ENCODE data around the gene DNAJB9. TPM values are rescaled to one million over a fixed set of nuclear protein-coding genes. Genes with fewer than 3 reads are reported as not detected.

DNAJB9 gene
- total and polyA plus RNA-seq, 2 experiments from 2014 or later: 7.3 to 16.0 TPM

DNA sequence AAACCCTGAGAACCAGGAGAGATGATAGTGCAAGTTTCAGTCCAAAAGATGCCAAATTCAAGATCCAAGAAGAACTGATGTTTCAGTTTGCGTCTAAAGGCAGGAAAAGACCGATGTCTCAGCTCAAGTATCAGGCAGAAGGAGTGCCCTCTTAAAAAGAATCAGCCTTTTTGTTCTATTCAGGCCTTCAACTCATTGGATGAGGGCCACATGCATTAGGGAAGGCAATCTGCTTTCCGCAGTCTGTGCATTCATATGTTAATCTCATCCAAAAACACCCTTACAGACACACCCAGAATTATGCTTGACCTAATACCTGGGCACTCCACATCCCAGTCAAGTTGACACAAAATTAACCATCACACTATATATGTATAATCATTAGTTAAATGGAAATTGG lies 45.2 kb downstream of the DNAJB9 start (continued):
- TF ChIP-seq, protein P1, sequence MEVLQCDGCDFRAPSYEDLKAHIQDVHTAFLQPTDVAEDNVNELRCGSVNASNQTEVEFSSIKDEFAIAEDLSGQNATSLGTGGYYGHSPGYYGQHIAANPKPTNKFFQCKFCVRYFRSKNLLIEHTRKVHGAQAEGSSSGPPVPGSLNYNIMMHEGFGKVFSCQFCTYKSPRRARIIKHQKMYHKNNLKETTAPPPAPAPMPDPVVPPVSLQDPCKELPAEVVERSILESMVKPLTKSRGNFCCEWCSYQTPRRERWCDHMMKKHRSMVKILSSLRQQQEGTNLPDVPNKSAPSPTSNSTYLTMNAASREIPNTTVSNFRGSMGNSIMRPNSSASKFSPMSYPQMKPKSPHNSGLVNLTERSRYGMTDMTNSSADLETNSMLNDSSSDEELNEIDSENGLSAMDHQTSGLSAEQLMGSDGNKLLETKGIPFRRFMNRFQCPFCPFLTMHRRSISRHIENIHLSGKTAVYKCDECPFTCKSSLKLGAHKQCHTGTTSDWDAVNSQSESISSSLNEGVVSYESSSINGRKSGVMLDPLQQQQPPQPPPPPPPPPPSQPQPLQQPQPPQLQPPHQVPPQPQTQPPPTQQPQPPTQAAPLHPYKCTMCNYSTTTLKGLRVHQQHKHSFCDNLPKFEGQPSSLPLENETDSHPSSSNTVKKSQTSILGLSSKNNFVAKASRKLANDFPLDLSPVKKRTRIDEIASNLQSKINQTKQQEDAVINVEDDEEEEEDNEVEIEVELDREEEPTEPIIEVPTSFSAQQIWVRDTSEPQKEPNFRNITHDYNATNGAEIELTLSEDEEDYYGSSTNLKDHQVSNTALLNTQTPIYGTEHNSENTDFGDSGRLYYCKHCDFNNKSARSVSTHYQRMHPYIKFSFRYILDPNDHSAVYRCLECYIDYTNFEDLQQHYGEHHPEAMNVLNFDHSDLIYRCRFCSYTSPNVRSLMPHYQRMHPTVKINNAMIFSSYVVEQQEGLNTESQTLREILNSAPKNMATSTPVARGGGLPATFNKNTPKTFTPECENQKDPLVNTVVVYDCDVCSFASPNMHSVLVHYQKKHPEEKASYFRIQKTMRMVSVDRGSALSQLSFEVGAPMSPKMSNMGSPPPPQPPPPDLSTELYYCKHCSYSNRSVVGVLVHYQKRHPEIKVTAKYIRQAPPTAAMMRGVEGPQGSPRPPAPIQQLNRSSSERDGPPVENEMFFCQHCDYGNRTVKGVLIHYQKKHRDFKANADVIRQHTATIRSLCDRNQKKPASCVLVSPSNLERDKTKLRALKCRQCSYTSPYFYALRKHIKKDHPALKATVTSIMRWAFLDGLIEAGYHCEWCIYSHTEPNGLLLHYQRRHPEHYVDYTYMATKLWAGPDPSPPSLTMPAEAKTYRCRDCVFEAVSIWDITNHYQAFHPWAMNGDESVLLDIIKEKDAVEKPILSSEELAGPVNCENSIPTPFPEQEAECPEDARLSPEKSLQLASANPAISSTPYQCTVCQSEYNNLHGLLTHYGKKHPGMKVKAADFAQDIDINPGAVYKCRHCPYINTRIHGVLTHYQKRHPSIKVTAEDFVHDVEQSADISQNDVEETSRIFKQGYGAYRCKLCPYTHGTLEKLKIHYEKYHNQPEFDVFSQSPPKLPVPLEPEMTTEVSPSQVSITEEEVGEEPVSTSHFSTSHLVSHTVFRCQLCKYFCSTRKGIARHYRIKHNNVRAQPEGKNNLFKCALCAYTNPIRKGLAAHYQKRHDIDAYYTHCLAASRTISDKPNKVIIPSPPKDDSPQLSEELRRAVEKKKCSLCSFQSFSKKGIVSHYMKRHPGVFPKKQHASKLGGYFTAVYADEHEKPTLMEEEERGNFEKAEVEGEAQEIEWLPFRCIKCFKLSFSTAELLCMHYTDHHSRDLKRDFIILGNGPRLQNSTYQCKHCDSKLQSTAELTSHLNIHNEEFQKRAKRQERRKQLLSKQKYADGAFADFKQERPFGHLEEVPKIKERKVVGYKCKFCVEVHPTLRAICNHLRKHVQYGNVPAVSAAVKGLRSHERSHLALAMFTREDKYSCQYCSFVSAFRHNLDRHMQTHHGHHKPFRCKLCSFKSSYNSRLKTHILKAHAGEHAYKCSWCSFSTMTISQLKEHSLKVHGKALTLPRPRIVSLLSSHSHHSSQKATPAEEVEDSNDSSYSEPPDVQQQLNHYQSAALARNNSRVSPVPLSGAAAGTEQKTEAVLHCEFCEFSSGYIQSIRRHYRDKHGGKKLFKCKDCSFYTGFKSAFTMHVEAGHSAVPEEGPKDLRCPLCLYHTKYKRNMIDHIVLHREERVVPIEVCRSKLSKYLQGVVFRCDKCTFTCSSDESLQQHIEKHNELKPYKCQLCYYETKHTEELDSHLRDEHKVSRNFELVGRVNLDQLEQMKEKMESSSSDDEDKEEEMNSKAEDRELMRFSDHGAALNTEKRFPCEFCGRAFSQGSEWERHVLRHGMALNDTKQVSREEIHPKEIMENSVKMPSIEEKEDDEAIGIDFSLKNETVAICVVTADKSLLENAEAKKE (CRISPR knock-in tag; IDR thresholded peaks at IDR 0.05): no peak
- TF ChIP-seq EZH2 (IDR thresholded peaks at IDR 0.05; ENCODE audit: low read depth, unreplicated experiment) (no peak), EZH2phosphoT487 (IDR thresholded peaks at IDR 0.05; ENCODE audit: unreplicated experiment) (no peak), STAT1 (IDR thresholded peaks at IDR 0.05; ENCODE audit: unreplicated experiment) (no peak), POLR2AphosphoS5 (IDR thresholded peaks at IDR 0.05; ENCODE audit: low read depth) (no peak), JUNB (IDR thresholded peaks at IDR 0.05; ENCODE audit: unreplicated experiment) (no peak), ZNF114 (CRISPR knock-in tag; IDR thresholded peaks at IDR 0.05) (no peak)
- TF ChIP-seq, protein P2, sequence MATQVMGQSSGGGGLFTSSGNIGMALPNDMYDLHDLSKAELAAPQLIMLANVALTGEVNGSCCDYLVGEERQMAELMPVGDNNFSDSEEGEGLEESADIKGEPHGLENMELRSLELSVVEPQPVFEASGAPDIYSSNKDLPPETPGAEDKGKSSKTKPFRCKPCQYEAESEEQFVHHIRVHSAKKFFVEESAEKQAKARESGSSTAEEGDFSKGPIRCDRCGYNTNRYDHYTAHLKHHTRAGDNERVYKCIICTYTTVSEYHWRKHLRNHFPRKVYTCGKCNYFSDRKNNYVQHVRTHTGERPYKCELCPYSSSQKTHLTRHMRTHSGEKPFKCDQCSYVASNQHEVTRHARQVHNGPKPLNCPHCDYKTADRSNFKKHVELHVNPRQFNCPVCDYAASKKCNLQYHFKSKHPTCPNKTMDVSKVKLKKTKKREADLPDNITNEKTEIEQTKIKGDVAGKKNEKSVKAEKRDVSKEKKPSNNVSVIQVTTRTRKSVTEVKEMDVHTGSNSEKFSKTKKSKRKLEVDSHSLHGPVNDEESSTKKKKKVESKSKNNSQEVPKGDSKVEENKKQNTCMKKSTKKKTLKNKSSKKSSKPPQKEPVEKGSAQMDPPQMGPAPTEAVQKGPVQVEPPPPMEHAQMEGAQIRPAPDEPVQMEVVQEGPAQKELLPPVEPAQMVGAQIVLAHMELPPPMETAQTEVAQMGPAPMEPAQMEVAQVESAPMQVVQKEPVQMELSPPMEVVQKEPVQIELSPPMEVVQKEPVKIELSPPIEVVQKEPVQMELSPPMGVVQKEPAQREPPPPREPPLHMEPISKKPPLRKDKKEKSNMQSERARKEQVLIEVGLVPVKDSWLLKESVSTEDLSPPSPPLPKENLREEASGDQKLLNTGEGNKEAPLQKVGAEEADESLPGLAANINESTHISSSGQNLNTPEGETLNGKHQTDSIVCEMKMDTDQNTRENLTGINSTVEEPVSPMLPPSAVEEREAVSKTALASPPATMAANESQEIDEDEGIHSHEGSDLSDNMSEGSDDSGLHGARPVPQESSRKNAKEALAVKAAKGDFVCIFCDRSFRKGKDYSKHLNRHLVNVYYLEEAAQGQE (IDR thresholded peaks at IDR 0.05; ENCODE audit: unreplicated experiment): no peak
- TF ChIP-seq, protein P3, sequence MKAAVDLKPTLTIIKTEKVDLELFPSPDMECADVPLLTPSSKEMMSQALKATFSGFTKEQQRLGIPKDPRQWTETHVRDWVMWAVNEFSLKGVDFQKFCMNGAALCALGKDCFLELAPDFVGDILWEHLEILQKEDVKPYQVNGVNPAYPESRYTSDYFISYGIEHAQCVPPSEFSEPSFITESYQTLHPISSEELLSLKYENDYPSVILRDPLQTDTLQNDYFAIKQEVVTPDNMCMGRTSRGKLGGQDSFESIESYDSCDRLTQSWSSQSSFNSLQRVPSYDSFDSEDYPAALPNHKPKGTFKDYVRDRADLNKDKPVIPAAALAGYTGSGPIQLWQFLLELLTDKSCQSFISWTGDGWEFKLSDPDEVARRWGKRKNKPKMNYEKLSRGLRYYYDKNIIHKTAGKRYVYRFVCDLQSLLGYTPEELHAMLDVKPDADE (IDR thresholded peaks at IDR 0.05): no peak
